Endothelial cell of umbilical vein (primary cell): ENCODE data around the gene LPCAT3.

Experiments
- EZH2 ChIP-seq: IDR thresholded peaks from 2 replicates; pipeline ENCODE4 v1.6.1; 2012; ENCODE audit warnings: borderline replicate concordance, low read depth, mild to moderate bottlenecking, moderate library complexity, low read length, inconsistent platforms; ENCODE audit not compliant: severe bottlenecking
- MYC ChIP-seq: IDR thresholded peaks from one replicate; pipeline ENCODE4 v1.6.1; 2011; ENCODE audit warnings: mild to moderate bottlenecking, low read depth, low read length
- POLR2A ChIP-seq: IDR thresholded peaks from 2 replicates; pipeline ENCODE4 v1.6.1; 2012; ENCODE audit warnings: low read depth, mild to moderate bottlenecking, control low read depth, low read length
- POLR2AphosphoS5 ChIP-seq: IDR thresholded peaks from 2 replicates; pipeline ENCODE4 v1.6.1; 2012; ENCODE audit warnings: low read depth, mild to moderate bottlenecking, control low read depth, low read length, moderate library complexity; ENCODE audit not compliant: insufficient read depth
- TF ChIP-seq, protein P1 (sequence below), 2 donors: IDR thresholded peaks; 1 replicate in 1 of 2; 2 replicates in 1 of 2; pipeline ENCODE4 v1.5.1; 2011; ENCODE audit warnings: low read length in 2 of 2, mild to moderate bottlenecking in 2 of 2, moderate library complexity in 2 of 2, control low read depth in 1 of 2, inconsistent platforms in 1 of 2, low read depth in 1 of 2; ENCODE audit not compliant: insufficient read depth in 1 of 2; ENCODE audit errors: extremely low read depth in 1 of 2
- TF ChIP-seq, protein P2 (sequence below): IDR thresholded peaks from 2 replicates; pipeline ENCODE4 v1.6.1; 2011; ENCODE audit not compliant: insufficient read depth, insufficient read length

DNA sequence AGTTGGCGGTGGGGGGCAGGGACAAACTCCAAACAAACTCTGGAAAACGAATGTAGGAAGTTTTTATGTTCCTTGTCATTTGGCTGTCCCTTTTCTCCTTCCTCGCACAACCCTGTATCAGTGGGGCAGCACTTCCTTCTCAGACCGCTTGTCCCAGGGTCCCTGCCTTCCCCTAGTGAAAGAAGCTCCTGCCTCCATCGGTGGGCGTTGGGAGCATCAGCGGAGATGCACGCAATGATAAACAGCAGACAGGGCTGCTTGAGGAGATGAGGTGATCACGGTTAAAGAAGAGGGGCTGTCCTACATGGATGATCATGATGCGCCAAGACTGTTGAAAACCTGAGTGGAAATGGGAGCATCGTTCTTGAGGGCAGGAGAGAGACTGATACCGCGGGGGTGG lies 42.9 kb upstream of the LPCAT3 start:
- TF ChIP-seq, protein P1, sequence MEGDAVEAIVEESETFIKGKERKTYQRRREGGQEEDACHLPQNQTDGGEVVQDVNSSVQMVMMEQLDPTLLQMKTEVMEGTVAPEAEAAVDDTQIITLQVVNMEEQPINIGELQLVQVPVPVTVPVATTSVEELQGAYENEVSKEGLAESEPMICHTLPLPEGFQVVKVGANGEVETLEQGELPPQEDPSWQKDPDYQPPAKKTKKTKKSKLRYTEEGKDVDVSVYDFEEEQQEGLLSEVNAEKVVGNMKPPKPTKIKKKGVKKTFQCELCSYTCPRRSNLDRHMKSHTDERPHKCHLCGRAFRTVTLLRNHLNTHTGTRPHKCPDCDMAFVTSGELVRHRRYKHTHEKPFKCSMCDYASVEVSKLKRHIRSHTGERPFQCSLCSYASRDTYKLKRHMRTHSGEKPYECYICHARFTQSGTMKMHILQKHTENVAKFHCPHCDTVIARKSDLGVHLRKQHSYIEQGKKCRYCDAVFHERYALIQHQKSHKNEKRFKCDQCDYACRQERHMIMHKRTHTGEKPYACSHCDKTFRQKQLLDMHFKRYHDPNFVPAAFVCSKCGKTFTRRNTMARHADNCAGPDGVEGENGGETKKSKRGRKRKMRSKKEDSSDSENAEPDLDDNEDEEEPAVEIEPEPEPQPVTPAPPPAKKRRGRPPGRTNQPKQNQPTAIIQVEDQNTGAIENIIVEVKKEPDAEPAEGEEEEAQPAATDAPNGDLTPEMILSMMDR (IDR thresholded peaks at IDR 0.05; ENCODE audit: extremely low read depth in 1 of 2, insufficient read depth in 1 of 2, low read depth in 1 of 2, low read length in 2 of 2) = no peak
- TF ChIP-seq, protein P2, sequence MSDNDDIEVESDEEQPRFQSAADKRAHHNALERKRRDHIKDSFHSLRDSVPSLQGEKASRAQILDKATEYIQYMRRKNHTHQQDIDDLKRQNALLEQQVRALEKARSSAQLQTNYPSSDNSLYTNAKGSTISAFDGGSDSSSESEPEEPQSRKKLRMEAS = no peak
- no peak for TF ChIP-seq POLR2A
- TF ChIP-seq EZH2 = no peak
- no peak for TF ChIP-seq POLR2AphosphoS5
- TF ChIP-seq MYC = no peak
